Chondrocyte (in vitro differentiated cells): Measurements from ENCODE around the gene PTMS. TPM values are rescaled to one million over a fixed set of nuclear protein-coding genes. Genes with fewer than 3 reads are reported as not detected.

ENCODE experiments used
- DNase-seq: peaks from one replicate; pipeline ENCODE4 v3.0.0; 2021; ENCODE audit warnings: mixed read lengths, low spot score
- H3K27ac Mint-ChIP-seq: one replicate; pipeline ENCODE4 v1.8.0; 2021; ENCODE audit warnings: mild to moderate bottlenecking, moderate library complexity, mixed read lengths; ENCODE audit not compliant: unreplicated experiment
- H3K27me3 Mint-ChIP-seq: 2 replicates; pipeline ENCODE4 v1.8.0; 2021; ENCODE audit warnings: low read depth, mixed read lengths
- H3K36me3 Mint-ChIP-seq: 2 replicates; pipeline ENCODE4 v1.8.0; 2021; ENCODE audit warnings: low read depth, mixed read lengths
- H3K4me1 Mint-ChIP-seq: 2 replicates; pipeline ENCODE4 v1.8.0; 2021; ENCODE audit warnings: low read depth, mild to moderate bottlenecking, mixed read lengths
- H3K4me3 Mint-ChIP-seq: one replicate; pipeline ENCODE4 v1.8.0; 2021; ENCODE audit warnings: mild to moderate bottlenecking, moderate library complexity, mixed read lengths; ENCODE audit not compliant: unreplicated experiment
- H3K9me3 Mint-ChIP-seq: 2 replicates; pipeline ENCODE4 v1.8.0; 2021; ENCODE audit warnings: low read depth, mixed read lengths
- total RNA-seq: library from RNA; stranded (reverse); gene quantifications from 3 replicates; pipeline ENCODE4 v1.2.1, GENCODE V29; 2021
- TF ChIP-seq, protein P1 (sequence below): fragments of 200-600 bp; sonication (generic); IDR thresholded peaks from 2 replicates; pipeline ENCODE4 v1.5.0; 2021; ENCODE audit warnings: antibody characterized with exemption, mild to moderate bottlenecking, moderate library complexity

PTMS gene
- total RNA-seq, 1 donor from 2014 or later = 463 TPM

DNA sequence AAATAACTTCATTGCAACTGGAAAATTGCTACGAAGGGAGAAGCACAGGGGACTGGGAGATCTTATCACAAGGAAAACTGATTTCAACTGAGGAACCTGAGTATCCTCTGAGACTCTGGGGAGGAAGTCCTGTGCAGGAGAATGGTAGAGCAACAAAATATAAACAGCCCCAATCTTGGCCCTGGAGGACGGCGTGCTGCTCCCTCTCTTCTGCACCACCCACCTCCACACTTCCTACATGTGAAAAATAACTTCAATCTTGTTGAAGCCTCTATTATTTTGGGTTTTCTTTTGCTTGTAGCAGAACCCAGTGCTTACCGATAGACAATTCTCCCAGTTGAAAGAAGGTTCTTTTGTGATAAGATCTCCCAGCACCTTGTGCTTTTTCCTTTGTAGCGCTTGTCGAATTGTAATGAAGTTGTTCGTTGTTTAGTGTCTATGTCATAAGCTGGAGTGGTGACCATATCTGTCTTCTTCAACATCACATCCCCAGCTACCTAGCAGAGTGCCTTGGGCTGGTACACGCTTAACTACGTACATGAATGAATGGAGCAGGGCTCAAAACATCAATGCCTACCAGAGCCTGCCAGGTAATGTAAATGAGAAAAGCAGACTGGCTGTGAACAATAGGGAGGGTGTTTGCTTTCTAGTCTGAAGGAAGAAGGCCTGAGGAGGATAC lies 20.4 kb downstream of the PTMS start:
- no peak for DNase-seq
- no peaks in the 10 kb centered on the region for H3K27me3 Mint-ChIP-seq
- no peak overlapping the region for H3K27ac Mint-ChIP-seq
- no peak overlapping the region for H3K4me3 Mint-ChIP-seq
- TF ChIP-seq, protein P1, sequence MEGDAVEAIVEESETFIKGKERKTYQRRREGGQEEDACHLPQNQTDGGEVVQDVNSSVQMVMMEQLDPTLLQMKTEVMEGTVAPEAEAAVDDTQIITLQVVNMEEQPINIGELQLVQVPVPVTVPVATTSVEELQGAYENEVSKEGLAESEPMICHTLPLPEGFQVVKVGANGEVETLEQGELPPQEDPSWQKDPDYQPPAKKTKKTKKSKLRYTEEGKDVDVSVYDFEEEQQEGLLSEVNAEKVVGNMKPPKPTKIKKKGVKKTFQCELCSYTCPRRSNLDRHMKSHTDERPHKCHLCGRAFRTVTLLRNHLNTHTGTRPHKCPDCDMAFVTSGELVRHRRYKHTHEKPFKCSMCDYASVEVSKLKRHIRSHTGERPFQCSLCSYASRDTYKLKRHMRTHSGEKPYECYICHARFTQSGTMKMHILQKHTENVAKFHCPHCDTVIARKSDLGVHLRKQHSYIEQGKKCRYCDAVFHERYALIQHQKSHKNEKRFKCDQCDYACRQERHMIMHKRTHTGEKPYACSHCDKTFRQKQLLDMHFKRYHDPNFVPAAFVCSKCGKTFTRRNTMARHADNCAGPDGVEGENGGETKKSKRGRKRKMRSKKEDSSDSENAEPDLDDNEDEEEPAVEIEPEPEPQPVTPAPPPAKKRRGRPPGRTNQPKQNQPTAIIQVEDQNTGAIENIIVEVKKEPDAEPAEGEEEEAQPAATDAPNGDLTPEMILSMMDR = no peak
- no peaks in the 10 kb centered on the region for H3K36me3 Mint-ChIP-seq
- peaks cover 10% of the 10 kb centered on the region for H3K4me1 Mint-ChIP-seq
- H3K9me3 Mint-ChIP-seq = no peaks in the 10 kb centered on the region

DNA sequence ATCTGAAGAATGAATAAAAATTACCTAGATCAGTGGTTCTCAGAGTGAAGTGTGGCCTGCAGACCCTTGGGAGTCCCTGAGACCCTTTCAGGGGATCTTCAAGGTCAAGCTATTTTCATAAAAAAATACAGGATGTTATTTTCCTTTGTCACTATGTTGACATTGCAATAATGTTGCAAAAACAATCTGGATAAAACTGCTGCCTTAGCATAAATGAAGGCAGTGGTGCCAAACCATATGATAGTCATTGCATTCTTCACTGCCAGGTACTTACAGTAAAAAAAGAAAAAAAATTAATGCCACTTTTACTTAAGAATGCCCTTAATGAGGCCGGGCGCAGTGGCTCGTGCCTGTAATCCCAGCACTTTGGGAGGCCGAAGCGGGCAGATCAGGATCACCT lies 21.1 kb downstream of the PTMS start:
- TF ChIP-seq, protein P1 = no peak
- H3K27ac Mint-ChIP-seq = no peak overlapping the region
- peaks cover 11% of the 10 kb centered on the region for H3K4me1 Mint-ChIP-seq
- DNase-seq = no peak
- H3K36me3 Mint-ChIP-seq = no peaks in the 10 kb centered on the region
- H3K4me3 Mint-ChIP-seq = no peak overlapping the region
- H3K27me3 Mint-ChIP-seq = no peaks in the 10 kb centered on the region
- H3K9me3 Mint-ChIP-seq = no peaks in the 10 kb centered on the region

DNA sequence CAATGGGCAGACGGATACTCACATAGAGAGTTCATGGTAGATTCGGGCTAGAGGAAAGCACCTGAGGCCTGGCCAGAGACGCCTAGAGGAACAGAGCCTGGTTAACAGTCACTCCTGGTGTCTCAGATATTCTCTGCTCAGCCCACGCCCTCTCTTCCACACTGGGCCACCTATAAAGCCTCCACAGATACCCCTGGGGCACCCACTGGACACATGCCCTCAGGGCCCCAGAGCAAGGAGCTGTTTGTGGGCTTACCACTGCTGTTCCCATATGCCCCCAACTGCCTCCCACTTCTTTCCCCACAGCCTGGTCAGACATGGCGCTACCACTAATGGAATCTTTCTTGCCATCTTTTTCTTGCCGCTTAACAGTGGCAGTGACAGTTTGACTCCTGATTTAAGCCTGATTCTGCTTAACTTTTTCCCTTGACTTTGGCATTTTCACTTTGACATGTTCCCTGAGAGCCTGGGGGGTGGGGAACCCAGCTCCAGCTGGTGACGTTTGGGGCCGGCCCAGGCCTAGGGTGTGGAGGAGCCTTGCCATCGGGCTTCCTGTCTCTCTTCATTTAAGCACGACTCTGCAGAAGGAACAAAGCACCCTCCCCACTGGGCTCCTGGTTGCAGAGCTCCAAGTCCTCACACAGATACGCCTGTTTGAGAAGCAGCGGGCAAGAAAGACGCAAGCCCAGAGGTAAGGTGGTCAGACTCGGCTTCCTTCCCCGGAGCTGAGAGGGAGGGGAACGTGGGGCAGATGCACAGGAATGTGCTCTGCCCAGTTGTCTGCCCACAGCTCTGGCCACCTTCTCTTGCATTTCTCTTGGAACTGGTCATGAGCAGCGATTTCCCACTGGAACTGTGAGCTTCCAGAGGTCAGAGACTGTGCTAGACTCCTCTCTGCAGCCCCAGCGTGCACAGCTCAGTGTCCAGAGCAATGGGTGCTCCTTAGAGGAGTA lies 23.1 kb downstream of the PTMS start, which contains the start of gene CD4:
TSS of gene CD4 (plus strand) at position 557 of the 953 bp plus-strand sequence. CDS start 10,611 bp downstream, outside the sequence.
- DNase-seq = no peak
- peaks cover 16% of the 10 kb centered on the region for H3K4me1 Mint-ChIP-seq
- TF ChIP-seq, protein P1 = no peak
- H3K27ac Mint-ChIP-seq = no peak within 1 kb of the TSS
- peak within 1 kb of the TSS; percentile 5 for H3K4me3 Mint-ChIP-seq
- peaks cover 2% of the 10 kb centered on the region for H3K27me3 Mint-ChIP-seq
- H3K9me3 Mint-ChIP-seq = no peaks in the 10 kb centered on the region
- H3K36me3 Mint-ChIP-seq = no peaks in the 10 kb centered on the region

DNA sequence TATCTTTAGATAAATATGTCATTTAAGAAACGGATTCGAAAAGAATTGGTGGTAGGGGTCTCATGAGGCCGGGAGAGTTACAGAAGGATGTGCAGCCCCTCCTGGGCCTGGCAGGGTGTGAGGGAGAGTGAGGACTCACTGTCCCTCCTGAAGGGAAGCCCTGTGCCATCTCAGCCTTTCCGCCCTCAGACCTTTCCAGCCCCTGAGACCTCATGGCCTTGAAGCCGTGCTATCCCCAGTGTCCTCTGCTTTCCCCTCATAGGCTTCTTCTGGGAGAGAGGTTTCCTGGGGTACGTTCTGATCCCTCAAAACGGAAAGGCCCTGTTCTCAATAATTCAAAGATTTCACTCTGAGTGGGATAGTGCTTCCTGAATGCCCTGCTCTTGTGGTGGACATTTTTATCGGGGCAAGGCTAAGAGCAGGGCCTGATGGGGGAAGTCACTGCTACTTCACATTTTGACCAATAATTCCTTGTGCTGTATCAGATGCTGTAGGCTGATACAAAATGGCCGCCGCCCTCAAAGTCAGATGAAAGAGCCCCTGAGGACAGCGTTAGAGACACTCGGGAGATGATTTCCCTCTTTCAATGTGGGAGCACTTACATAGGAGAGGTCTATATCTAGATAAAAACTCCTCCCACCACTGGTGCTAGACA lies 24.5 kb downstream of the PTMS start:
- no peaks in the 10 kb centered on the region for H3K9me3 Mint-ChIP-seq
- peaks cover 16% of the 10 kb centered on the region for H3K4me1 Mint-ChIP-seq
- no peaks in the 10 kb centered on the region for H3K36me3 Mint-ChIP-seq
- no peak for DNase-seq
- no peak overlapping the region for H3K4me3 Mint-ChIP-seq
- peaks cover 2% of the 10 kb centered on the region for H3K27me3 Mint-ChIP-seq
- TF ChIP-seq, protein P1 = no peak
- H3K27ac Mint-ChIP-seq = no peak overlapping the region

DNA sequence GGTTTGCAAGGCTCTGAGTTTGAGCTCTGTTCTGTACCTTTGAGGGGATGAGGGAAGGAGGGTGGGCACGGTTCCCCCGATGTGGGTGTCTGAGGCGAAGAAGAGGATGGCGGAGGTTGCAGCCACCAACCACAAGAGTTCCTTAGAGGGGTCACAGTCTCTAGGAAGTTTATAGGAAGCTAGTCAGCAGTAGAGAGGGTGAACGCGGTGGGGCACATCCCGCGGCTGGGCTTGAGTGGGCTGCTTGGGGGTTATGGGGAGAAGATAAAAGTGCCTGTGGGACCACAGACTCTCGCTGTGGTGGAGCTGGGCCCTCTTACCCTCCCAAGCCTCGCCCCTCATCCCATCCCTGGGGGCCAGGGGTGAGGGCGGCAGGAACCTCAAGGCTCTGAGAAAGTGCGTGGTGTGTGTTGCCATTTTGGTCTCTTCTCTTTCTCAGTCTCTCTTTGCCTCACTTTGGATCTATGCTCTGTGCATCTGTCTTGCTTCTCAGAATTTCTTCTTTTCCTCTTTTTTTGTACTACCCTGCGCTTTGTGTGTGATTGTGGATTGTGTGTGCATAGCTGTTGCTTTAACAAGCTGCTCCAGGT lies 25.9 kb downstream of the PTMS start:
- Mint-ChIP-seq H3K4me3 (no peak overlapping the region), H3K9me3 (no peaks in the 10 kb centered on the region), H3K36me3 (no peaks in the 10 kb centered on the region), H3K27me3 (peaks cover 2% of the 10 kb centered on the region), H3K4me1 (peaks cover 16% of the 10 kb centered on the region), H3K27ac (no peak overlapping the region)
- no peak for DNase-seq
- TF ChIP-seq, protein P1 = no peak
